HepG2 (cell line): Measurements from ENCODE around the gene QSOX2. TPM values are rescaled to one million over a fixed set of nuclear protein-coding genes. Genes with fewer than 3 reads are reported as not detected.

Source experiments
- ADNP ChIP-seq: sonication (generic); formaldehyde crosslinking; IDR thresholded peaks from 2 replicates; pipeline ENCODE4 v1.4.0; 2020; ENCODE audit warnings: missing genetic modification reagents
- ETV6 ChIP-seq: sonication (generic); formaldehyde crosslinking; conservative IDR thresholded peaks from 2 replicates; pipeline ENCODE4 v1.4.0; 2020; ENCODE audit warnings: missing genetic modification reagents
- HNF1B ChIP-seq: sonication (generic); formaldehyde crosslinking; IDR thresholded peaks from 2 replicates; pipeline ENCODE4 v1.5.1; 2020; ENCODE audit warnings: mild to moderate bottlenecking, moderate library complexity, missing genetic modification reagents
- KLF13 ChIP-seq: sonication (generic); formaldehyde crosslinking; IDR thresholded peaks from 2 replicates; pipeline ENCODE4 v1.4.0; 2020; ENCODE audit warnings: mild to moderate bottlenecking, missing genetic modification reagents
- MXD4 ChIP-seq: IDR thresholded peaks from 2 replicates; pipeline ENCODE4 v1.6.1; 2016; ENCODE audit warnings: mild to moderate bottlenecking, missing biosample characterization, missing genetic modification reagents
- NFE2L1 ChIP-seq: sonication (generic); formaldehyde crosslinking; IDR thresholded peaks from 2 replicates; pipeline ENCODE4 v1.4.0; 2020; ENCODE audit warnings: missing genetic modification reagents, mild to moderate bottlenecking, borderline replicate concordance
- NFIC ChIP-seq: IDR thresholded peaks from 2 replicates; pipeline ENCODE4 v1.6.1; 2012; ENCODE audit warnings: mild to moderate bottlenecking, low read length, inconsistent platforms
- RARA ChIP-seq: IDR thresholded peaks from 2 replicates; pipeline ENCODE4 v1.6.1; 2016; ENCODE audit warnings: missing genetic modification reagents, missing compliant biosample characterization
- REXO4 ChIP-seq: sonication (generic); formaldehyde crosslinking; IDR thresholded peaks from 2 replicates; pipeline ENCODE4 v1.8.0; 2022; ENCODE audit warnings: missing genetic modification reagents, mild to moderate bottlenecking, borderline replicate concordance
- TBX3 ChIP-seq: fragments of 450-650 bp; IDR thresholded peaks from 2 replicates; pipeline ENCODE4 v1.6.1; 2017; ENCODE audit warnings: antibody characterized with exemption, mild to moderate bottlenecking, inconsistent platforms, borderline replicate concordance
- ZFP82 ChIP-seq: sonication (generic); formaldehyde crosslinking; IDR thresholded peaks from 2 replicates; pipeline ENCODE4 v1.5.1; 2020; ENCODE audit warnings: mild to moderate bottlenecking, missing genetic modification reagents, borderline replicate concordance
- ZNF281 ChIP-seq: sonication (generic); formaldehyde crosslinking; IDR thresholded peaks from 2 replicates; pipeline ENCODE4 v1.4.0; 2020; ENCODE audit warnings: missing genetic modification reagents, borderline replicate concordance
- ZNF296 ChIP-seq: sonication (generic); formaldehyde crosslinking; conservative IDR thresholded peaks from 2 replicates; pipeline ENCODE4 v1.5.0; 2020; ENCODE audit warnings: mild to moderate bottlenecking, missing genetic modification reagents
- ZNF407 ChIP-seq: sonication (generic); formaldehyde crosslinking; IDR thresholded peaks from one replicate; pipeline ENCODE4 v1.5.1; 2020; ENCODE audit warnings: mild to moderate bottlenecking, missing genetic modification reagents; ENCODE audit errors: not compliant biosample characterization
- ZNF484 ChIP-seq: sonication (generic); formaldehyde crosslinking; IDR thresholded peaks from 2 replicates; pipeline ENCODE4 v1.5.1; 2020; ENCODE audit warnings: mild to moderate bottlenecking, low read depth, missing genetic modification reagents, borderline replicate concordance
- ZNF598 ChIP-seq: sonication (generic); formaldehyde crosslinking; IDR thresholded peaks from 2 replicates; pipeline ENCODE4 v1.5.1; 2020; ENCODE audit warnings: mild to moderate bottlenecking, missing genetic modification reagents, borderline replicate concordance
- polyA plus RNA-seq, 8 experiments: library from polyadenylated mRNA; depleted of rRNA in 3 of 8; stranded (reverse) in 7 of 8; unstranded in 1 of 8; fragments of >200 nt; fragmentation: Illumina TruSeq in 4 of 8; extraction: Trizol in 4 of 8; gene quantifications; 2 replicates each; pipeline versions ENCODE4 v1.2.1 to v1.2.3, GENCODE V29; 2011 to 2016; ENCODE audit warnings: low read depth in 4 of 8, missing spikeins in 1 of 8, mixed read lengths in 1 of 8; ENCODE audit not compliant: insufficient read depth in 1 of 8
- total RNA-seq, 5 experiments: library from RNA; depleted of rRNA; stranded (reverse); fragments of >200 nt; fragmentation: Illumina TruSeq; extraction: Trizol; gene quantifications; 2 replicates each; pipeline ENCODE4 v1.2.3, GENCODE V29; 2016; ENCODE audit warnings: low read depth in 1 of 5

The QSOX2 gene
- total and polyA plus RNA-seq, 2 of the 13 experiments (the other 11 are each of a cell fraction or from before 2014, with no cell fraction given) = 27.1 to 42.1 TPM

- no peak for TF ChIP-seq REXO4 (CRISPR knock-in tag)
- no peak for TF ChIP-seq ZNF407
- no peak for TF ChIP-seq ZFP82 (CRISPR knock-in tag)
- no peak for TF ChIP-seq ETV6 (CRISPR knock-in tag)
- no peak for TF ChIP-seq ZNF296 (CRISPR knock-in tag)
- TF ChIP-seq KLF13 = no peak
- TF ChIP-seq NFE2L1 (CRISPR knock-in tag) = no peak
- no peak for TF ChIP-seq NFIC
- TF ChIP-seq ADNP (CRISPR knock-in tag) = 0 out of 2 replicates have a peak, but pooled peaks have one; percentile 53
- no peak for TF ChIP-seq ZNF598 (CRISPR knock-in tag)
- TF ChIP-seq ZNF281 (CRISPR knock-in tag) = peak; percentile 18; the same call in 1 of the 2 replicates
- no peak for TF ChIP-seq TBX3
- no peak for TF ChIP-seq ZNF484 (CRISPR knock-in tag)
- TF ChIP-seq RARA (CRISPR knock-in tag) = no peak
- peak; percentile 39; the same call in 1 of the 2 replicates for TF ChIP-seq HNF1B (CRISPR knock-in tag)
- TF ChIP-seq MXD4 = no peak
These were observed 21.9 kb upstream of the QSOX2 start (continued) for GRCh38 chr9:136267261-136268111.
